Measurements from ENCODE around the gene CLDN6. TPM values are rescaled to one million over a fixed set of nuclear protein-coding genes. Genes with fewer than 3 reads are reported as not detected.

Gene CLDN6
- total RNA-seq, 1 experiment from 2014 or later, result not detected

DNA sequence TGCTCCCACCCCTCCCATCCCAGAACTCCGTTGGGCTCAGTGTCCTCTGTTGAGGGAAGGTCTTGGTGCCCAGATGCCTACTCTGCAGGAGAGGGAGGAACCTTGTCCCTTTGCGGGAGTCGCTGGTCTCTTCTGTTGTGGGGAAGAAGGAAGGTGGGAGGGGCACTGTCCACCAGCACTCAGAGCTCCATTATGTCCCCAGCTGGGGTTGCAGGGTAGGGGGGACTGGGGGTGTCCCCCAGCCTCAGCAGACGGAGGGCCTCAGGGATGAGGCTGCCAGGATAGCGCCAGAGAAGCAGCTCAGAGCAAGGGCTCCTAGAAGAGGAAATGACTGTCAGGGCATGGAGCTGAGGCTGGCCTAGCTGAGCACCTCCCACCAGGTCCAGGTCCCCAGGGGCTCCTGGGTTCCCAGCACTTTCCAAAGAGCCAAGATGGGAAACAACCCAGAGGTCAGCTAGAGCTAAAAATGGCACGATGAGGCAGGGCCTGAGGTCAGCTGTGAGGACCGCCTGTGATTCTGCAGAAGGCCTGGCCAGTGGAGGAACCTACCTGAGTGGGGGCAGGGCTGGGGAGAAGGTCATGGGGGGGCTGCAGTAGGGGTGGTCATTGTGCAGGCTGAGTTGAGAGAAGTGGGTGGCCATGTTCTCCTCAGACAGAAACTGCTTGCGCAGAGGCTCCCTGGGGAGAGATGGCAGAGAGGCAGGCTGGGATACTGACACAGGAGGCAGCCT is 4.9 kb upstream of the CLDN6 start:
- DNase-seq (ENCODE audit: unreplicated experiment), result peak; percentile 53
- intact Hi-C loops (cut with micrococcal nuclease), result no loop called here
- Mint-ChIP-seq H3K27me3 (ENCODE audit: insufficient read depth, unreplicated experiment) (no peaks in the 10 kb centered on the region), H3K9me3 (ENCODE audit: unreplicated experiment) (no peaks in the 10 kb centered on the region), H3K4me3 (ENCODE audit: unreplicated experiment) (peak overlapping the region; percentile 82), H3K4me1 (ENCODE audit: insufficient read depth, unreplicated experiment) (peaks cover 23% of the 10 kb centered on the region), H3K36me3 (ENCODE audit: insufficient read depth, unreplicated experiment) (peaks cover 43% of the 10 kb centered on the region), H3K27ac (ENCODE audit: low read depth, unreplicated experiment) (peak overlapping the region; percentile 94)
- TF ChIP-seq, protein P1, sequence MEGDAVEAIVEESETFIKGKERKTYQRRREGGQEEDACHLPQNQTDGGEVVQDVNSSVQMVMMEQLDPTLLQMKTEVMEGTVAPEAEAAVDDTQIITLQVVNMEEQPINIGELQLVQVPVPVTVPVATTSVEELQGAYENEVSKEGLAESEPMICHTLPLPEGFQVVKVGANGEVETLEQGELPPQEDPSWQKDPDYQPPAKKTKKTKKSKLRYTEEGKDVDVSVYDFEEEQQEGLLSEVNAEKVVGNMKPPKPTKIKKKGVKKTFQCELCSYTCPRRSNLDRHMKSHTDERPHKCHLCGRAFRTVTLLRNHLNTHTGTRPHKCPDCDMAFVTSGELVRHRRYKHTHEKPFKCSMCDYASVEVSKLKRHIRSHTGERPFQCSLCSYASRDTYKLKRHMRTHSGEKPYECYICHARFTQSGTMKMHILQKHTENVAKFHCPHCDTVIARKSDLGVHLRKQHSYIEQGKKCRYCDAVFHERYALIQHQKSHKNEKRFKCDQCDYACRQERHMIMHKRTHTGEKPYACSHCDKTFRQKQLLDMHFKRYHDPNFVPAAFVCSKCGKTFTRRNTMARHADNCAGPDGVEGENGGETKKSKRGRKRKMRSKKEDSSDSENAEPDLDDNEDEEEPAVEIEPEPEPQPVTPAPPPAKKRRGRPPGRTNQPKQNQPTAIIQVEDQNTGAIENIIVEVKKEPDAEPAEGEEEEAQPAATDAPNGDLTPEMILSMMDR (IDR thresholded peaks at IDR 0.05; ENCODE audit: unreplicated experiment), result no peak
- BruUV-seq (replicated peaks), result no TSS peak
- POLR2A ChIA-PET, result interaction anchor here (0.6 to 5.0 kb wide), 19 partner anchors 12 to 1266 kb away, joined by 3 to 41 read pairs (median 5); partner anchors contain the start of genes BICDL2, FLYWCH1, FLYWCH2 and KREMEN2
- CTCF ChIA-PET, result interaction anchor here (0.6 to 5.1 kb wide), 9 partner anchors 9 to 107 kb away, joined by 3 to 28 read pairs (median 4); no protein-coding TSS in a partner anchor

GRCh38 chr16:3022208-3022683 is 4.3 kb upstream of the CLDN6 start:
- intact Hi-C loops (cut with micrococcal nuclease), result no loop called here
- Mint-ChIP-seq H3K27me3 (ENCODE audit: insufficient read depth, unreplicated experiment) (no peaks in the 10 kb centered on the region), H3K4me1 (ENCODE audit: insufficient read depth, unreplicated experiment) (peaks cover 23% of the 10 kb centered on the region), H3K4me3 (ENCODE audit: unreplicated experiment) (peak overlapping the region; percentile 82), H3K36me3 (ENCODE audit: insufficient read depth, unreplicated experiment) (peaks cover 43% of the 10 kb centered on the region), H3K9me3 (ENCODE audit: unreplicated experiment) (no peaks in the 10 kb centered on the region), H3K27ac (ENCODE audit: low read depth, unreplicated experiment) (peak overlapping the region; percentile 94)
- CTCF ChIA-PET, result interaction anchor here (0.6 to 5.1 kb wide), 8 partner anchors 9 to 104 kb away, joined by 3 to 28 read pairs (median 4); no protein-coding TSS in a partner anchor
- POLR2A ChIA-PET, result interaction anchor here (0.6 to 5.0 kb wide), 23 partner anchors 9 to 1265 kb away, joined by 3 to 41 read pairs (median 5); partner anchors contain the start of genes BICDL2, FLYWCH1, FLYWCH2 and KCTD5
- TF ChIP-seq, protein P1 (IDR thresholded peaks at IDR 0.05; ENCODE audit: unreplicated experiment), result no peak
- peak; percentile 97 for DNase-seq (ENCODE audit: unreplicated experiment)
- BruUV-seq (replicated peaks), result no TSS peak

DNA sequence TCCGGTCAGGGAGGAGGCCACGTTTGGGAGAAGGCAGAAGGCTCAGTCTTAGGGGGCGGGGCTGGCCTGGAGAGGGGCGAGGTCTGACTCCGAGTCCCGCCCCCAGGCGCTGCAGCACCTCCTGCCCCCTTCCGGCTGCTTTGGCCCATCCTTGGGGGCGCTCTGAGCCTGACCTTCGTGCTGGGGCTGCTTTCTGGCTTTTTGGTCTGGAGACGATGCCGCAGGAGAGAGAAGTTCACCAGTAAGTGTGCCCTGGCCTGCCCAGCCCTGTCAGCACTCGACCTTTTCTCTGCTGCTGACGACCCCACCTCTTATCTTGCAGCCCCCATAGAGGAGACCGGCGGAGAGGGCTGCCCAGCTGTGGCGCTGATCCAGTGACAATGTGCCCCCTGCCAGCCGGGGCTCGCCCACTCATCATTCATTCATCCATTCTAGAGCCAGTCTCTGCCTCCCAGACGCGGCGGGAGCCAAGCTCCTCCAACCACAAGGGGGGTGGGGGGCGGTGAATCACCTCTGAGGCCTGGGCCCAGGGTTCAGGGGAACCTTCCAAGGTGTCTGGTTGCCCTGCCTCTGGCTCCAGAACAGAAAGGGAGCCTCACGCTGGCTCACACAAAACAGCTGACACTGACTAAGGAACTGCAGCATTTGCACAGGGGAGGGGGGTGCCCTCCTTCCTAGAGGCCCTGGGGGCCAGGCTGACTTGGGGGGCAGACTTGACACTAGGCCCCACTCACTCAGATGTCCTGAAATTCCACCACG is 3.6 kb upstream of the CLDN6 start:
- CTCF ChIA-PET, result interaction anchor here (0.6 to 5.1 kb wide), 8 partner anchors 10 to 981 kb away, joined by 3 to 28 read pairs (median 3); no protein-coding TSS in a partner anchor
- BruUV-seq (replicated peaks), result TSS peak; percentile 72

More for the DNA sequence above, 3.6 kb upstream of the CLDN6 start:
- TF ChIP-seq, protein P1 (IDR thresholded peaks at IDR 0.05; ENCODE audit: unreplicated experiment), result peak; percentile 19
- Mint-ChIP-seq H3K36me3 (ENCODE audit: insufficient read depth, unreplicated experiment) (peaks cover 38% of the 10 kb centered on the region), H3K4me1 (ENCODE audit: insufficient read depth, unreplicated experiment) (peaks cover 23% of the 10 kb centered on the region), H3K9me3 (ENCODE audit: unreplicated experiment) (no peaks in the 10 kb centered on the region), H3K27ac (ENCODE audit: low read depth, unreplicated experiment) (peak overlapping the region; percentile 94), H3K4me3 (ENCODE audit: unreplicated experiment) (peak overlapping the region; percentile 82), H3K27me3 (ENCODE audit: insufficient read depth, unreplicated experiment) (no peaks in the 10 kb centered on the region)
- POLR2A ChIA-PET, result interaction anchor here (0.6 to 5.0 kb wide), 24 partner anchors 9 to 696 kb away, joined by 3 to 41 read pairs (median 6); partner anchors contain the start of genes BICDL2, FLYWCH1, FLYWCH2 and KCTD5
- DNase-seq (ENCODE audit: unreplicated experiment), result peak; percentile 98
- intact Hi-C loops (cut with micrococcal nuclease), result no loop called here
